Measurements from ENCODE around the gene BCL2L15.
A peak's percentile ranks its signal among the peaks of the same experiment; 100 is the strongest.

Gene BCL2L15

GRCh38 chr1:113904674-113905434 is 17.5 kb upstream of the BCL2L15 start, which contains the start of the genes AP4B1 and DCLRE1B:
AP4B1 (minus strand) TSS chr1:113904799; CDS start chr1:113904717, 82 bp downstream.
DCLRE1B (plus strand) TSS chr1:113905326; CDS start chr1:113905587, 261 bp downstream.
- DNase-seq = peak; percentile 95

GRCh38 chr1:113904293-113904673 is 16.9 kb upstream of the BCL2L15 start:
- DNase-seq = no peak

GRCh38 chr1:113903501-113904292 is 16.3 kb upstream of the BCL2L15 start:
- DNase-seq = no peak

- DNase-seq = no peak
These were observed 13.8 kb upstream of the BCL2L15 start for GRCh38 chr1:113901191-113901590.

- DNase-seq = no peak
These were observed 11.7 kb upstream of the BCL2L15 start for GRCh38 chr1:113899111-113899510.

GRCh38 chr1:113898241-113898814 is 10.9 kb upstream of the BCL2L15 start:
- DNase-seq = no peak

GRCh38 chr1:113895961-113896360 is 8.6 kb upstream of the BCL2L15 start:
- no peak for DNase-seq

- no peak for DNase-seq
These were observed 7.7 kb upstream of the BCL2L15 start for GRCh38 chr1:113895098-113895497.

GRCh38 chr1:113893267-113893666 is 5.9 kb upstream of the BCL2L15 start:
- DNase-seq = no peak

- DNase-seq = no peak
These were observed 4.3 kb upstream of the BCL2L15 start for GRCh38 chr1:113891631-113892220.

GRCh38 chr1:113890816-113891215 is 3.4 kb upstream of the BCL2L15 start:
- DNase-seq = no peak

GRCh38 chr1:113886417-113887401 is 672 bp downstream of the BCL2L15 start:
- no peak for DNase-seq

GRCh38 chr1:113881661-113882060 is 5.7 kb downstream of the BCL2L15 start:
- DNase-seq = no peak

- DNase-seq = no peak
These were observed 7.7 kb downstream of the BCL2L15 start for GRCh38 chr1:113879739-113880038.

- no peak for DNase-seq
These were observed 11.2 kb downstream of the BCL2L15 start for GRCh38 chr1:113876176-113876575.

GRCh38 chr1:113875714-113876113 is 11.7 kb downstream of the BCL2L15 start:
- no peak for DNase-seq

- DNase-seq = no peak
These were observed 13.1 kb downstream of the BCL2L15 start for GRCh38 chr1:113874012-113874879.

GRCh38 chr1:113872219-113872935 is 15.0 kb downstream of the BCL2L15 start:
- DNase-seq = no peak

- DNase-seq = no peak
These were observed 15.7 kb downstream of the BCL2L15 start, which contains the start of gene PTPN22 for GRCh38 chr1:113871597-113872113. PTPN22 (minus strand) TSS chr1:113871712.

GRCh38 chr1:113870778-113871177 is 16.6 kb downstream of the BCL2L15 start:
- DNase-seq = no peak
